GM18907 (cell line): Measurements from ENCODE around the gene AMMECR1.
"Not testable (repeated sequence)": the region's sequence is repeated elsewhere in the genome, so short reads cannot be mapped to it uniquely, and the experiment has no call there.

Experiments used
- ATAC-seq: cut with Tn5 transposase; IDR thresholded peaks from one replicate; pipeline ENCODE4 v1.9.1; 2021; ENCODE audit warnings: mild to moderate bottlenecking, moderate library complexity; ENCODE audit not compliant: unreplicated experiment

AMMECR1 gene

DNA sequence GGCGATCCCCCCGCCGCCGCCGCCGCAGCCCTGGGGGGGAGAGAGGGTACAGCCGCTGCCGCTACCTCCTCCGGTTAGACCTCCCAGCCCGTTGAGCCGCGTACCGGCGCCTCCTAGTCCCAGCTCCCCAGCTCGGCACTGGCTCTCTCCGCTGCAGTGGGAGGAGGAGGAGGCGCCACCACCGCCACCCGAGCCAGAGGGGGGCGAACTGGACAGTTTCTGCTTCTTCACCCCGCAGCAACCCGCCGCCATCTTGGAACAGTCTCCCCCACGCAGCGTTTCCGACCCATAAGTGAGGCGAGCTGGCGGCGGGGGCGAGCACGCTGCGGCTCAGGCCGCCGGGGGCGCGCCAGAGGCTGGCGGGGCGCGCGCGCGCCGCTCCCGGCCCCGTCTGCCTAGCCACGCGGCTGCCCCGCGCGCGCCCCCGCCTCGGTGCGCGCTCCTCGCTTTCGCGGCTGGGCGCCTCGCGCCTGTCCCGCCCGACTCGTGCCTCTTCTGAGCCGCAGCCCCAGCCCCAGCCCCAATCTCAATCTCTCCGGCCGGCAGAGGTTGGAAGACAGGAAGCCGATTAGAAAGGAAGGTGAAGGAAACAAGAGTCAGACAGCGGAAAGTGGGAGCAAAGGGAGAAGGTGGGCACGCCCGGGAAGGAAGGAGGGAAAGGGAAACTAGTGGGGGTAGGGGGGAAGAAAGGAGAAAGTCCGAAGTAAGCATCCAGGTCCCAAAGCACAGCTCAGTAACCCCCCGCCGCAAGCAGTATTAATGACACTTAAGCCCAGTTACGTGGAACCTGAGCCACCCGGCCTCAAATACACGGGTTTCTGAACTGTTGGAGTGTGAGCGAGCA, at the start of gene AMMECR1:
TSS of gene AMMECR1 (minus strand) at position 266 of the 844 bp plus-strand sequence. CDS start at position 252, 14 bp downstream.
- ATAC-seq, result peak; percentile 82

DNA sequence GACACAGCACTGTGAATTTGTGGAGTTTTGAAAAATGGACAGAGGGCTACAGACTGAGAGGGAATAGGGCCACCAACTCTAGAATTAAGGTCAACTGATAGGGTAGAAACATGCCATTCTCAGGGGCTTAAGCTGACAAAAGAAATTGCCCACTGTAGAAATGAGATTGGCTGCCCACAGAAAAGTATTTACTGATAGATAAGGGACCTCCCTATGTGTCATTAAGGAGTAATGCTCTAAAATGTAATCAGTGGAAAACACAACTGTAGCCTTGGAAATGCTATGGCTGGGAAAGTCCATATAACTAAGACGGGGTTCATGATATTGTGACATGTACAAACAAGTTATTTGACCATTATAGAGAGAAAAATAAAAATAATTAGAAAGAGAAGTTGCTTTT, 45.4 kb upstream of the AMMECR1 start:
- ATAC-seq, result no peak

DNA sequence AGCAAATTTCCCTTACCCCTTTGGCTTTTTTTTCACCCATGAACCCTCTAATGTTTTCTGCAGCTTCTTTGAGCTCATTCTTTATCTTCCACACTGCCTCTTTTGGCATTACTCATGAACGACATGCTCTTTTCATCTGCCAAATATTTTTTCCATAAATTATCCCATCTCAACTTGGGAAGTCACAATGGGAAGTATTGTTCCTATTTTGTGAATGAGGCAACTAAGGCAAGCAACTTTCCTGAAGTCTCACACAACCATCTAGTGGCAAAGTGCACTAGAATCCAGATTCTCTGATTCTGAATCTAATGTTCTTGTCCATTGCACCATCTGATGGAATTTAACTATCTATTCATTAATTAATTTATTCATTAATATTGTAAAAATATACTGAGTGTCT, 41.4 kb upstream of the AMMECR1 start:
- ATAC-seq, result no peak

DNA sequence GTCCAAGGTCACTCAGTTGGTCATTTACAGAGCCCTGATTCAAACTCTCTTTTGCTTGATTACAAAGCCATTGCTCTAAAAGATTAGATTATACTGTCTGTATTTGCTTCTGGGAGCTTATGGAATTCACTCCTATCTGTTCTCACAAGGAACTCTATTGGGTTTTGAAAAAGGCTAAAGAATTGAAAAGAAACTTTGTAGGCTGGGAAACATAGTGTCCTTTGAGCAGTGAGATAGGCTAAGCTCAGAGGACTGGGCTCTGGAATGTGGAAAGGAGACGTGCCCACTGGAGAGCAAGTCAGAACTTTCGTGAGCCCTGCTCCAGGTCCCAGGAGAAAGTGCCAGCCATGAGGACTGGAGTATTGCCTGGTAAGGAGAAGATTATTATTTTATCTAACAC, 40.7 kb upstream of the AMMECR1 start, which contains the start of gene RTL9:
TSS of gene RTL9 (plus strand) at position 301 of the 400 bp plus-strand sequence. CDS start 91,770 bp downstream, outside the sequence.
- ATAC-seq, result no peak

DNA sequence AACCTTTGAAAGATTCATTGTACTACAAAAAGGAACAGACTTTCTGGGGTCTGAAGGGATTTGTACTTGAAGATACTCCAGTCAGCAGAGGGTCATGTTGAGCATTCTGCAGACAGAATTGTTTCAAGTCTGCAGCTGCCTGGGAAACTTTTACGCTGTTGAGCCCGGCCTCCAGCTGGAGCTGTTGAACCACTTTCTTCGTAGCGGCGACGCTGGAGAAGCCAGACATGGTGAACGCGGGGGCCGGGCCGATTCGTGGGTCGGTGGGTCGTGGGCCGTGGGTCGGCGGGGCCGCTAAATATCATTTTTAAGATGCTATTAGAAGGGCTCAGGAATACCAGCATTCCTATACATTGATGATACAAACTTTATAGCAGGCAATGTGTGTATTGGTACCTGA, 28.8 kb upstream of the AMMECR1 start:
- no peak for ATAC-seq

DNA sequence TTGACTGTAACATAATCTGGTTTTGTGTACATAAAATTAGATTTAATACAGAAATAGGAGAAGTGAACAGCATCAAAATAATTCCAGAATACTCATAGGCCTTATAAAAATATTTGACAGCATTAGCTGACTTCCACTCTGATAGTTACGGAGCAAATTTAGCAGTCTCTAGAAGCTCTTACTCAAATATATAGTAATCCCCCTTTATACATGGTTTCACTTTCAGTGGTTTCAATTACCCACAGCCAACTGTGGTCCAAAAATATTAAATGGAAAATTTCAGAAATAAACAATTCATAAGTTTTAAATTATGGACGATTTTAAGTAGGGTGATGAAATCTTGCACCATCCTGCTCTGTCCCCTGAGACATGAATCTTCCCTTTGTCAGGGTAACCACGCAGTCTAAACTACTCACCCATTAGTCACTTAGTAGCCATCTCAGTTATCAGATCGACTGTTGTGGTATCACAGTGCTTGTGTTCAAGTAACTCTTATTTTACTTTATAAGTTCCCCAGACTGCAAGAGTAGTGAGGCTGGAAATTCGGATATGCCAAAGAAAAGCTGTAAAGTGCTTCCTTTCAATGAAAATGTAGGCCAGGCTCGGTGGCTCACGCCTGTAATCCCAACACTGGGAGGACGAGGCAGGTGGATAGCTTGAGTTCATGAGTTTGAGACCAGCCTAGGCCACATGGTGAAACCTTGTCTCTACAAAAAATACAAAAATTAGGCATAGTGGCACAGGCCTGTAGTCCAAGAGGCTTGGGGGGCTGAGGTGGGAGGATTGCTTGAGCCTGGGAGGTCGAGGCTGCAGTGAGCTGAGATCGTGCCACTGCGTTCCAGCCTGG, 23.5 kb upstream of the AMMECR1 start:
- peak; percentile 92 for ATAC-seq

DNA sequence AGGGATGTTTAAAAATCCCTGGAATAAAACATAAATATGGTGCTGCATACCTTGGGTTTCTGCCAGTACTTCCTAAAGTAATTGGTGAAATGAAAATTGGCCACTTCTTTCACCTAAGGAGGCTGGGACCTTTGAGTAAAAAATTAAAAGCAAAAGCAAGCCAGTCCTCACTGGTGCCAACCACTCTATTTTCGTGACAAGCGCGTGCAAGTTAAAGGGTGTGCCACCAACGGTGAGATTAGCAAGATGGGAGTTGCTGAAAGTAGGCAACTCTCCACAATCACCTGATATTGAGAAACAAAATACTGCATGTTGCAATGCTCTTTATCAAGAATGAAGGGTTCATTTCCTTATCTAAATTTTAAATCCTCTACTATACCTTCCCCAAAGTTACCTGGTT, 21.1 kb upstream of the AMMECR1 start:
- no peak for ATAC-seq

DNA sequence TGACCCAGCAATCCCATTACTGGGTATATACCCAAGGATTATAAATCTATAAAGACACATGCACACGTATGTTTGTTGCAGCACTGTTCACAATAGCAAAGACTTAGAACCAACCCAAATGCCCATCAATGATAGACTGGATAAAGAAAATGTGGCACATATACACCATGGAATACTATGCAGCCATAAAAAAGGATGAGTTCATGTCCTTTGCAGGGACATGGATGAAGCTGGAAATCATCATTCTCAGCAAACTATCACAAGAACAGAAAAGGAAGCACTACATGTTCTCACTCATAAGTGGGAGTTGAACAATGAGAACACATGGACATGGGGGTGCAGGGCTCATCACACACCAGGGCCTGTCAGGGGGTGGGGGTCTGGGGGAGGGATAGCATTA, 15.6 kb upstream of the AMMECR1 start:
- ATAC-seq, result not testable (repeated sequence)

DNA sequence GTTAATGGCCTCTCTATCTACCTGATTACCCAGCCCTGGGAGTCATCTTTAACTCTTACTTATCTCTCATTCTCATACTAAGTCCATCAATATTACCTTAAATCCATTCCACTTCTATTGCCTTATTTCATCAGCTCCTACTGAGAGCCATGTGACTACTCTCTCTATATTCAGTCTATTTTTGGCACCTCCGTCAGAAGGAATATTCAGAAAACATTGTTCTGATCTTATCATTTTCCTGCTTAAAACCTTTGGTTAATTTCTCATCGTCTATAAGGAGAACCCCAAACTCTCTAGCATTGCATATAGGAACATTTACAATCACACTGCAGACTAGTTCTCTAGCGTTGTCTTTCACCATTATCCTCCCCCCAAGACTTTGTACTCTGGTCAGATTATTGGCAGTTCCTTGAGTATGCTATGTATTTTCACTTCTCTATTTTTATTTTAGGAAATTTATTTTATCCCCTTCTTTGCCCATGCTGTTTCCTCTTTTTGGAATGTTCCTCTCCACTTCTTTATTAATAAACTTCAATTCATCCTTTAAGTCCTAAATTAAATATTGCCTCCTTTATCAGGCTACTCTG, 13.7 kb upstream of the AMMECR1 start:
- ATAC-seq, result no peak

DNA sequence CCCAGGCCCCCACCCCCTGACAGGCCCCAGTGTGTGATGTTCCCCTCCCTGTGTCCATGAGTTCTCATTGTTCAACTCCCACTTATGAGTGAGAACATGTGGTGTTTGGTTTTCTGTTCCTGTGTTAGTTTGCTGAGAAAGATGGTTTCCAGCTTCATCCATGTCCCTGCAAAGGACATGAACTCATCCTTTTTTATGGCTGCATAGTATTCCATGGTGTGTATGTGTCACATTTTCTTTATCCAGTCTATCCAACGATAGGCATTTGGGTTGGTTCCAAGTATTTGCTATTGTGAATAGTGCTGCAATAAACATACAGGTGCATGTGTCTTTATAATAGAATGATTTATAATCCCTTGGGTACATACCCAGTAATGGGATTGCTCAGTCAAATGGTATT, 10.7 kb upstream of the AMMECR1 start:
- ATAC-seq, result not testable (repeated sequence)

DNA sequence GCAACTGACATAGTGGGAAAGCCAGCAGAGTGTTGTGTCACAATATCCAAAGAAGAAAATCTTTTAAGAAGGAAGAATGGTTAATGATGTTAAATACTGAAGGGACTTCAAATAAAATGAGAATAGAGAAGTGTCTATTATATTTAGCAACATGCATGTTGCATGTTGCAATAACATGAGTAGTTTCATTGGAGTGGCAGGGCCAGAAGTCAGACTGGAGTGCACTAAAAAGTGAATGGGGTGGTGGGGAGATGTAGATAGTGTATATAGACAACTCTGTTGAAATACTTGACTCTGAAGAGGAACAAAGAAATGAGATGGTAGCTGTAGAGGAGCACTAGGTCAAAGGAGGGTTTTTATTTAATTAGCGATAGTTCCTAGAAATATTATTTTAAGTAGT, 9.5 kb upstream of the AMMECR1 start:
- ATAC-seq, result no peak

DNA sequence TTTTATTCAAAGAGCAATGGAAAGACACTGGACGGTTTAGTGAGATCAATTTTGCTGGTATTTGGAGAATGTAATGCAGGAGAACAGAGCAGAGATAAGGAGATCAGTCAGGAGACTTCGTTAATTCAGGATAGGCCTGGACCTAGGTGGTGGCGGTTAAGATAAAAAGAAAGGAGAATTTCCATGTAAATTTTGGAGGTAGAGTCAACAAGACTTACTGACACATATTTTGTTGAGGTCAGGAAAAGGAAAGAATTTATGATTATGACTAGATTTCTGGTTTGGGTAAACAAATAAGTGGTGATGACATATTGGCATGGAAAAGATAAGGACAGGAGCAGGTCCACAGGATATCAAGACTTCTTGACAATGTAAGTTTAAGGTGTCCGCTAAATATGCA, 8.8 kb upstream of the AMMECR1 start:
- ATAC-seq, result no peak

DNA sequence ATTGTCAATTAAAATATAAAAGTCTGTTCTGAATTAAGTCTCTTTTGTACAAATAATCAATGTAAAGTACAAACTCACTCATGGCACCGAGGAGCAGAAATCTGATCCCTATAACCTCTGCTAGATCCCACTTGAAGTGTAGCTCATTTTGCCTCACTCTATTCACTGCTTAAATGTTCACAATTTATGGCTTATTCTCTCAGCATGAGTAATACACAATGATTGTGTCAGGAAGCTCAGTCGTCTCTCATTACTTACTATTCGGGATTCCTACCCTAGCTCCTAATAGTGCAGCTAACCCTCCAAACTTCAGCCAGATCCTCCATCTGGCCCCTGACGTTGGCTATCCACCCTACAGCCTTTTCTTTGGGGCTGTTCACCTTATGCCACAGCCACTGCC, 4.7 kb upstream of the AMMECR1 start:
- ATAC-seq, result no peak

DNA sequence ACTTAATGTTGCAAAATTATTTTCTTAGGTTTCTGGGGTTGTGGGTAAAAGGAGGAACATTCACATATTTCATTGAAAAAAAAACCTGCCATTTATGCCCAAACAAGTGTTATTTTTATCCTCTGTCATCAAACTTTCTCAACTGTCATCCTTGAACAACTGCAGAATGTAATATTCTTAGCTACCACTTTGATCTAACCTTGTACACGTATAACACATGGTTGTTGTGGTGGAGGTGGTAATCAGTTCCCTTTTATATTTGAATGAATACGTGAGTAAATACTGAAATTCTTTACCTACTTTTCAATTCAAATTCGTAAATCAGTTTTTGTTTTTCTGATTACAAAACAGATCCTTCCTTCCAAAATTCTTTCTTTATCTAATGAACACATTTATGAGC, 3.8 kb upstream of the AMMECR1 start:
- no peak for ATAC-seq

DNA sequence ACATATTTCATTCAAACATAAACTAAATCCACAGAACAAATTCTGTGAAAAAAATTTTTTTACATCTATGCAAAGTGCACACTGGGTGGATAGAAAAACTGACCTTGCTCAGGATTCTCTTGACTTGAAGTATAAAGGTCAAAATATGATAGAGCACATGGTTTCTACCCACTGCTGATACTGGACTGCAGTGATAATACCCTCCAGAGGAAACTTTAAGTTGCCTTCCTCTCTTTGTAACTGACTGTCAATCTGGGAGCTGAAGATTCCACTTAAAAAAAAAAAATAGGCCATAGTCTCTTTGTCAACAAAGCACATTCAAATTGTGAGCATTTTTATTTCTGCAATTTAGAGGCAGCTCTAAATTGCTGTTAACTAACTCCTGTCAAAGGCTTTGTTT, 3.2 kb upstream of the AMMECR1 start:
- no peak for ATAC-seq

DNA sequence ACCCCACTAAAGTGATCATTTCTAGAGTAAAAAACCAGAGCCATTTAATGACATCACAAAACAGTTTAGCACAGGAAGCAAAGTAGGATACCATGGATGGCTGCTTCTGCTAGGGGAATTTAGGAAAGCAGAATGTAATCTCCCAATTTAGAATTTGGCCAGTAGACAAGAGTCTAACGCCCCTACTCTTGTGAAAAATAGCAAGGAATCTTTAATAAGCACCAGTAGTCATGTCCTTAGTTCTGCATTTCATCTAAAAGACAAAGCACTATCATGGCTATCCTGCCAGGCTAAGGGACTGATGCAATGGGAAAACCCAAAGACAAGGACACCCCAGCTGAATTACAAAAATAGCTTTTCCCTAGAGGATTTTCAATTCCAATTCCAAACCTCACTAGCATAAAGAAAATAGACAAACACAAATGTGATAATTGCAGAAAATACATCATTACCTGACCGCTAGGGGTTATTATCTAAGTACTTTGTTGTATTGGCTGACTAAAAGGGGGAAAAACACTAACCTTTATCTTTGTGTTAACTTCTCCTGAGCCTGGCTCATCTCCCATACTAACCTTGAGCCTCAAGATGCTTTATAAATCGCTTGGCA, 2.6 kb upstream of the AMMECR1 start:
- no peak for ATAC-seq

DNA sequence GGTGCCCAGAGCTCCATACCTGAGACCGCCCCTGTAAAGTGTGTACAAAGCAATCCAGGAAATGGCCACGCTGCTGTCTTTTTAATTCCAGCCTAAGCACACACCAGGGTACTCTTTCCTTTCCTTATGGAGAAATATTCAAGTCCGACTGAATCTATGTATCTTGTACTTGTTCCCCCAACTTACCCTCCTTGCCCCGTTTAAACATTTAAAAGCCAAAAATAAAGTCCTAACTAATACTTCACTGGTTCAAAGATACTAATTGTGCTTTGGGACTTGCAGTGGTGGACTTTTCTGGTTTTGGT, 731 bp upstream of the AMMECR1 start:
- peak; percentile 19 for ATAC-seq

DNA sequence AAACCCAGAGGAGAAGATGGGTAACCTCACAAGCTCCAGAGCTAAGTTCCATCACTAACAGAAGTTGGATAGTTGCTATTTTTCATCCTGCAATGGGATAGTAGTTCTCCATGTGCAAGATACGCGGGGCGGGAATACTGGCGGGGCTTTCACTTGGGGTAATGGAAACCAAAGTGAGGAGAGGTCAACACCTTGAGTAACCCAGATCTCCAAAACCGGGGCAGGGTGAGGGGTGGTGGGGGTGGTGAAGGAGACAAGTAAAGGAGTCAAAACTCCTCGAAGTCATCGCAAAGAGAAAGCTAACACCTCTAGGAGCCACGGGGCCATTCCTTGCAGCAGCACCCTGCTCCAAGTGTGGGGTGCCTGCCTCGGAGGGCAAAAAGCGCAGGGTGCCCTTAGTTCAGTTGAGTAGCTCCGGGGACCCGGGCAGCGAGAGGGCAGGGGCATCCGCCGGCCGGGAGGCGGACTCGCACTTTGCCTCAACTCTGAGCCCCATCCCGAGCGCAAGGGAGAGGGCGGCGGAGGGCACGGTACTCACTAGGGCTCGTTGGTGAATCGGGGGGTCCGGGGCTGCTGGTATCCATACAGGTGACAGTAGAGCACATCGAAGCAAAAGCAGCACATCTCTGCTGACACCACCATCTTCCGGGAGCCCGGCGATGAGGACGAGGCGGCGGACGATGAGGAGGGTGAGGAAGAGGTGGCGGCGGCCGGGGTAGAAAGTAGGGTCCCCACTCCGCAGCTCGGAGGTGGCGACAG, 645 bp downstream of the AMMECR1 start:
- ATAC-seq, result peak; percentile 22

DNA sequence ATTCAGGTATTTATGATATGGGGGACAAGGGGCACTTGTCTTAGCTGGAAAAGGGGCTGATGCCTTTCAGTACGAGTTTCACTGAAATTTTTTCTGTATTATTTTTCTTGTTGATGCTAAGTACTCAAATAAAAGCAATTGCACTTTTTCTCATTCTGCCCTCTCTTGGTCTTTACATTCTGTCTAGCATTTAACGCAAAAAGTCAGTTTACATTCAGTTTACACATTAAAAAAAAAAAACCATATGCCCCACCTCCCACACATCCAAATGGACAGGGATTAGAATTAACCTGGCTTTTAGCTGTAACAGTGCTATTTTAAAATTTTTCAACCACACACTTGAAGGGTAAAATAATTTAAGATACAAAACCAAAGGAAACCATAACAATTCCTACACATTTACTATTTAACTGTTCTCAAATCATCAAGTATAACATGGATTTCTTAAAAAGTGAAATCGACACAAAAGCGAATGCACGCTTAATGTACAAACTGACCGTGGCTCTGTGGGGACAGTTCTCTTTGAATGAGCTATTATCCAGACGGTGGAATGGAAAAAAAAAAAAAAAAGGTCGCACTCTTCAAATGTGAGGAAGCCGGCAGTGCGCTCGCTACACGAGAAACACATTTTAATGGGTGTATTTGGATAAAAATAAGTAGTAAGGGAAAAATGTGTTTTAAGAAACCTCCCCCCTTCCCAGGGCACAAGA, 1.4 kb downstream of the AMMECR1 start:
- no peak for ATAC-seq

DNA sequence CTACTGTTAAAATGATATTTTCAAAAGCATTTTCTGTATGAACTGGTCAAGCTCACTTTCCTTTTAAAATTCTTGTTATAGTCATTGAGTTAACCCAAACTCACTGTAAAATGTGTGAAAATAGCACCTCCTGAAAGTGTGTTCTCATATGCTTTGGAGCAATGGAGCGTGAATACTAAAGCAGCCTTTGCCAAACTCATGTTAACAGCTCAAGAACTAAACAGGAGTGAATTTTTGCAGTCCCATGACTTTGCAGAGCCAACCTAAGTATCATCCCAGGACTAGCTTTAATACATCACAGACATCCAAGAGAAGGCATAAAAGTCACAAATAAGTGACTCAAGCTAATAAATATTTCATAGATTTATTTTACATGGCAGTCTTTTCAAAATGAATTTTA, 2.3 kb downstream of the AMMECR1 start:
- ATAC-seq, result no peak
